ENCODE data around the gene DAGLB.
A peak's percentile ranks its signal among the peaks of the same experiment; 100 is the strongest.

- TF ChIP-seq, protein P1, sequence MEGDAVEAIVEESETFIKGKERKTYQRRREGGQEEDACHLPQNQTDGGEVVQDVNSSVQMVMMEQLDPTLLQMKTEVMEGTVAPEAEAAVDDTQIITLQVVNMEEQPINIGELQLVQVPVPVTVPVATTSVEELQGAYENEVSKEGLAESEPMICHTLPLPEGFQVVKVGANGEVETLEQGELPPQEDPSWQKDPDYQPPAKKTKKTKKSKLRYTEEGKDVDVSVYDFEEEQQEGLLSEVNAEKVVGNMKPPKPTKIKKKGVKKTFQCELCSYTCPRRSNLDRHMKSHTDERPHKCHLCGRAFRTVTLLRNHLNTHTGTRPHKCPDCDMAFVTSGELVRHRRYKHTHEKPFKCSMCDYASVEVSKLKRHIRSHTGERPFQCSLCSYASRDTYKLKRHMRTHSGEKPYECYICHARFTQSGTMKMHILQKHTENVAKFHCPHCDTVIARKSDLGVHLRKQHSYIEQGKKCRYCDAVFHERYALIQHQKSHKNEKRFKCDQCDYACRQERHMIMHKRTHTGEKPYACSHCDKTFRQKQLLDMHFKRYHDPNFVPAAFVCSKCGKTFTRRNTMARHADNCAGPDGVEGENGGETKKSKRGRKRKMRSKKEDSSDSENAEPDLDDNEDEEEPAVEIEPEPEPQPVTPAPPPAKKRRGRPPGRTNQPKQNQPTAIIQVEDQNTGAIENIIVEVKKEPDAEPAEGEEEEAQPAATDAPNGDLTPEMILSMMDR (IDR thresholded peaks at IDR 0.05 in 8 of 11, conservative IDR thresholded peaks at IDR 0.05 in 3 of 11) = no peak
- TF ChIP-seq POLR2AphosphoS5 (IDR thresholded peaks at IDR 0.05) = peak in 2 of 3 donors; percentile 17 to 28
- TF ChIP-seq POLR2A (IDR thresholded peaks at IDR 0.05) = no peak
Measured at GRCh38 chr7:6403907-6404306, 43.8 kb downstream of the DAGLB start.
